HL-60/S4 treated with retinoic acid at 250 ng/mL for 4 days and 3 days (cell line): ENCODE measurements around the gene KIRREL3.

ENCODE experiments used
- in situ Hi-C: fragments of 300-500 bp; cut with MboI; formaldehyde crosslinking; loops from 2 replicates; pipeline ENCODE4 v1.7.0; 2022; ENCODE audit warnings: low sequenced_read_pairs

KIRREL3 gene

DNA sequence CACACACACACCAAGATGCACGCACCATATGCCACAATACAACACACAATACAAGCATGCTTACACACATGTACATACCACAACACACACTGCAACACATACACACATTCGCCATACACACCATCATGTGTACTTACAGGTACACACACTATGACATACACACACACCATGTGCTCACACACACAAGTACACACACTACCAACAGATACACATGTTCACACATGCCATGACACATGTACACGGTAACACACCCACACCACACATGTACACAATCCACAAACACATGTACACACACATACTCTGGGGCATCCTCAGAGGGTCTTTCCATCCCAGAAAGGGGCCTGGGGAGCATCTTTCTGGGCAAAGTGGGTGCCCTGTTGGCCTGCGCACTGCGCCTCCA lies 562.8 kb downstream of the KIRREL3 start:
- in situ Hi-C loops = loop anchor here (25.0 kb wide), 2 partner anchors 550 to 900 kb away; no protein-coding TSS in a partner anchor

GRCh38 chr11:126436209-126436755 lies 564.3 kb downstream of the KIRREL3 start:
- in situ Hi-C loops = loop anchor here (25.0 kb wide), 2 partner anchors 551 to 901 kb away; no protein-coding TSS in a partner anchor

DNA sequence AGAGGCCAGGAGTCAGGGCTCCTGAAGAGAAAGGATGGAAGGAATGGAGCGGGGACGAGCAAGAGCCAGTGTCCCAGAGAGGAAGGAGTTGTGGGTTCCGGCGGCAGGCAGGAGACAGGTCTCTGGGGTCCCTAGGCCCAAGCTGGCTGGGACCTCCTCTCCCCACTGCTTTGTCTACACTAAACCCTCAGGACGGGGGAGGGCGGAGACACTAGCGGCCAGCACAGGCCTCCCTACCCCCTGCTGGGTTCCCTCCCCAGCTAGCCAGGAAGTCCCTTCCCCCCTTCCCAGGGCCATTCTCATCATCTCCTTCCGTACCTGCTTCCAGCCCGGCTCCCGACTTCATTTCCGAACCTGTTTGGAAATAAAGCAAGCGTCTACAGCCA lies 565.6 kb downstream of the KIRREL3 start:
- in situ Hi-C loops = loop anchor here (25.0 kb wide), 2 partner anchors 552 to 902 kb away; no protein-coding TSS in a partner anchor

DNA sequence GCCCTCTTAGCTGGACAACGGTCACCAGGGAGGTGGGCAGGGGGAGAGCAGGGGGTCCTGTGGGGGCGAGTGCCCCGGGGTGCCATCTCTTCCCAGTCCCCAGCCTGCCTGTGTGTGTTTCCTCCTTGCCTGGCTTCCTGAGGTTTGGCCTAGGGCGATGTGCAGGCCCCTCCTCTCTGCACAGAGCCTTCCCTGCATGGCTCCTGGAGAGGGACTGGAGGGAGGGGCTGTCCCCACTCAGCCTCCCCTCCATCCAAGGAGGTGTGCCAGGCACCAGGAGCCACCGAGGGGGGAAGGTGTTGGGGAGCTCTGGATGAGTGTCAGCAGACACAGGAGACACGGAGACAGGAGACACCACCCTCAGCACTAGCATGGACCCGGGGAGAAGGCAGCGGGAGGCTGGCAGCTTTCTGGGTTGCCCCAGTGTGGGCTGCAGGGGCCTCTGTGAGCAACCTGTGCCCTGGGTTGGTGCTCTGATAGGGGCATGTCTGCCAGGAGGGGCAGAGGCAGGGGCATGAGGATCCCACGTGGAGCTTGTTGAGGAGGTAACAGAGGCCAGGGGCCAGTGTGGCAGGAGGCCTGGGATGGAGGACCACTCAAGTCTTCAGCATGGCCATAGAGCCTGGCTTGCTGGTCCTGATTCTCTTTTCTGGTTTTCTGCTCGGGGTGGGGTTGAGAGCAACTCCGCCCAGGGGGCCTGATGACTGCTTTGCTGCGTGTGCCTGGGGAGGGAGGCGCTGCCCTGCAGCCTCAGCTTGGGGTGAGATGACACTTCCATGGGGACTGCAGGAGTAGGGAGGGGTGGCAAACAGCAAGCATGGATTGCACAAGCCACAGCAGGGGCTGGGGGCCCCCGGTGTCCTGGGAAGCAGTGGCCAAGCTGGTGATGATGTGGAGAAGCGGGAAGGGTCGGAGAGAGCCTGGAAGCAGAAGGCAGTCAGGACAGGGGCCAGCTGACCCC lies 566.3 kb downstream of the KIRREL3 start:
- in situ Hi-C loops = loop anchor here (25.0 kb wide), 2 partner anchors 553 to 903 kb away; no protein-coding TSS in a partner anchor

- in situ Hi-C loops = loop anchor here (25.0 kb wide), 2 partner anchors 554 to 904 kb away; no protein-coding TSS in a partner anchor
Observed at GRCh38 chr11:126433244-126433846, 567.2 kb downstream of the KIRREL3 start.

DNA sequence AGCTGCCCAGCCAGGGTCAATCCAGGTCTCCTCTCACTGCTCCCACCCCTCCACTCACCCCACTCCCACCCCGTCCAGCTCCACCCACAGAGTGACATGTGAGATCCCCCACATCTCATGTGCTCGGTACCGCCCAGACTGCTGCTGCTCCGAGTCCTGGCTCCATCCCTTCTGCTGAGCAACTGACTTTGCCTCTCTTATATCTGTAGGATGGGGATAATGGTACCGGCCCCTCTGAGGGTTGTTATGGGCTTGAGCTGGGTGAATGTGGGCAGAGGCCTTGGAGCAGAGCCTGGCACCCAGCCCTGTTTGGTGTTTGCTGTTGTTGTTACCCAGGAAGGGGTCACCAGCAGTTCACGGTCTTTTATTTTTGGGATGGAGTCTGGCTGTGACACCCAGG lies 568.0 kb downstream of the KIRREL3 start:
- in situ Hi-C loops = loop anchor here (25.0 kb wide), 2 partner anchors 555 to 905 kb away; no protein-coding TSS in a partner anchor

DNA sequence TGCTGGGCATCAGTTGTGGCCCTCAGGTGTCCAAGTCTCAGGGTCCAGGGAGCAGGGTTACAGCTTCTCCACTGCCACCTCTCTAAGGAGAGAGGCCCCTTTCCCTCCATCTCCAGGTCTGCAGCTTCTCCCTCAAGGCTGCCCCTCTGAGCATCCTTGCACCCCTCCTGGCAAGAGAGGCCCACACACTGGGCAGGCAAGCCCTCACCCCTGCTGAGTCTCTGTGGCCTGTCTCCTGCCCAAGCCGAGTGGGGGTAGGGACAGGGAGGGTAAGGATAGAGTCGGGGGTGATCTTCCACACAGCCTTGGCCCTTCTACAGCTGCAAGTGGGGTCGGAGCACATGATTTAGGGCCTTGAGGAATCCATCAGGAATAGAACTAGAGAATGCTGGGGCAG lies 568.5 kb downstream of the KIRREL3 start:
- in situ Hi-C loops = loop anchor here (25.0 kb wide), 2 partner anchors 555 to 905 kb away; no protein-coding TSS in a partner anchor

DNA sequence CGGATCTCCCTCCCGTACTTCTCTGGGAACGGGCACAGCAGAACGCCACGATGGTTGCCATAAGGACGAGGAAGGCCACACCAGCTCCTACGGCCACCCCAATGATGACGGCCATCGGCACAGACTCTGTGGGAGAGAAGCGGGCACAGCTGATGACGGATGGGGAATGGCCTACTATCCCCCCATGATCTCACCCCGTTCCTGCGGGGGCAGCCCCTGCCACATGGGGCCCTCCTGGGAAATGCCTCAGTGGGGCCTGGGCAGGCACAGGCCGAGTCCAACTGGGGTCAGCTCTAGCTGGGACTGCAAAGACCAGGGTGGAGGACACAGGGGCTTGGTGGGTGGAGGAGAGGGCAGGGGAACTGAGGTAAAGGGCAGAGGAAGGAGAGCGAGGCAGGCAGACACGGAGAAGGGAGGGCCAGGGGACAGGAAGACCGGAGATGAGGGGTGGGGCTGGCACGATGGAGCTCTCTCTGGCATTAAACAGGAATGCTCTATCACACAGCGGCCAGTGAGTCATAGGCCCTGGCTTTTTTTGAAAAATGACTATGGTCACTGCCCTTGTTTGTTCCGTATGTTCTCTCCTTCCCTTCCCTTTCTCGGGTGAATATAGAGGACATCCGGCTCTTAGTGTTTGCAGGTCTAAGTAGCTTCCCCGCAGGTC lies 569.0 kb downstream of the KIRREL3 start:
- in situ Hi-C loops = loop anchor here (25.0 kb wide), 2 partner anchors 556 to 906 kb away; no protein-coding TSS in a partner anchor

GRCh38 chr11:126430581-126431335 lies 569.8 kb downstream of the KIRREL3 start:
- in situ Hi-C loops = loop anchor here (25.0 kb wide), 2 partner anchors 557 to 907 kb away; no protein-coding TSS in a partner anchor

GRCh38 chr11:126426820-126427749 lies 573.5 kb downstream of the KIRREL3 start:
- in situ Hi-C loops = loop anchor here (25.0 kb wide), 2 partner anchors 560 to 910 kb away; no protein-coding TSS in a partner anchor

DNA sequence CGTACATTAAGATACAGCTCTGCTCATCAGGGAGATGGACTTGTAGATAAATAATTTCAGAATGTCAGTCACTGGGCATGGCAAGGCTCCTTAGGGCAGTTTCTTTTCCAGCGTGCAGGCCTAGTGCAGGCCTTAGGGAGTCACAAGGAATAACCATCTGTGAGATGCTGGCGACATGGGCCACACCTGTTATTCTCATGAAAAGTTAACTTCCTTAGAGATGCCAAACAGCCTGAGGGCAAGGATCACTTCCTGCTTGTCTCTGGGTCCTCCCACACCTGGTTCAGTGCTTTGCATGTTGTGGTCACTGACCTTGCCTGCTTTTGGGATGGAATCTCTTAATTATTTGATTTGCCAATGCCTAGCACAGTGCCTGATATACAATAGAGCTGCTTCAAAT lies 574.5 kb downstream of the KIRREL3 start:
- in situ Hi-C loops = loop anchor here (25.0 kb wide), 2 partner anchors 561 to 911 kb away; no protein-coding TSS in a partner anchor

DNA sequence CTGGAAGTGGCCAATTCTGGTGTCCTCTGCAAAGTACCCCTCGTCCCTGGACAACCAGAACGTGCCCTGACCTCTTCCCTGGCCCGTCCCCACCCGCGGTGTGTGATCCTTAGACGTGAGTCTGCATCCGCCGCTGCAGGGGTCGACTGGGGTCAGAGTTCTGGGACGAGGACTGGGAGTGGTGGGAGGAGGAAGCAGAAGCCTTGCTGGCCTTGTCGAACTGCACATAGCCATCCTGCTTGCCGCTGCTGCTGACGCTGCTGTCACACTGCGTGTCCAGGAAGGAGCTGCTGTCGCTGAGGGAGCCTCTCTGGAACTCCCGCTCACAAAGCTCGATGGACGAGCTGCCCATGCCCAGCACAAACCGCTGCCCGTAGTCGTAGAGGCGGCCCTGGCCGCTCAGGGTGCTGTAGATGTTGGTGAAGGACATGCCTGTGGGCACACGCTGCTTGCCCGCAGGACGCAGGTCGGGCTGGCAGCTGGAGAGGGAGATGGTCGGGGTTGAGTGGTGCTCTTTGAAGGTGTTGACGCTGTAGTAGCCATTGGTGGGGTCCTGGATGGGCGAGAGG lies 576.0 kb downstream of the KIRREL3 start:
- in situ Hi-C loops = loop anchor here (25.0 kb wide), 2 partner anchors 563 to 913 kb away; no protein-coding TSS in a partner anchor

DNA sequence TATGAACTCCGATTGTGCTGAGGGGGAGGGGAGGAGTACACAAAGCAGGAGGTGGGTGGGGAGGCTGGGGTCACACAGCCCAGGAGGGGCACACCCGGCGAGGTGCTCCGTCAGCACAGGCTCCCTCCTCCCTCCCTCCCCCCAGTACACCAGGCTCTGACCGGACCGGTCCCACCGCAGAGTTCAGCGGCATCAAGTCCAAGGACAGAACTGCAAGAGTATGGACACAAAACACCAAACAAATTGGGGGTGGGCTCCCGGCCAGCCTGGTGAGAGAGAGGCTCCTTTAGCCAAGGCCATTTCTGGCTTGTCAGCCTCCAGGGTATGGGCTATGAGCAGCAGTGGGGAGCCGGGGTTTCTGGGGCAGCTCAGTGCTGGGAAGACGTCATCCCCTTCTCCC lies 576.8 kb downstream of the KIRREL3 start:
- in situ Hi-C loops = no loop called here

DNA sequence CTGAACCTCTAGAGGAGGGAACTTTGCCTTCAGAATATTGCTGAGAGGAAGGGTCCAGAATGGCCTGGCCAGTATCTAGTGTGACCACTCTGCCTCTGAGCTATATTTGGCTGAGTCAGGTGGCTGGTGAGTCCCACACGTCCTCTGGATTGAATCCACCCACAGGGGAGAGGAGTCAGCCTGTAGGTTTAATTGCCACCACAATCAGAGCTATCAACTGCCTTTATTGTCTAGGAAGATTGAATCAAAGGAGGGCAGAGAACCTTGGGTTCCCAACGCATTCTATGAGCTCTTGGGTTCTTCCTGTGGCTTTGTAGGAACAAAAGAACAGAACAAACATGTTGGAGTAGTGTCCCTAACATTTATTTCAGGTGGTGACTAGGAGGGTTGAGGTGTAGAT lies 577.4 kb downstream of the KIRREL3 start:
- in situ Hi-C loops = no loop called here

- in situ Hi-C loops = no loop called here
Observed at GRCh38 chr11:126422446-126422845, 578.1 kb downstream of the KIRREL3 start.

GRCh38 chr11:126421271-126421671 lies 579.3 kb downstream of the KIRREL3 start:
- in situ Hi-C loops = no loop called here

DNA sequence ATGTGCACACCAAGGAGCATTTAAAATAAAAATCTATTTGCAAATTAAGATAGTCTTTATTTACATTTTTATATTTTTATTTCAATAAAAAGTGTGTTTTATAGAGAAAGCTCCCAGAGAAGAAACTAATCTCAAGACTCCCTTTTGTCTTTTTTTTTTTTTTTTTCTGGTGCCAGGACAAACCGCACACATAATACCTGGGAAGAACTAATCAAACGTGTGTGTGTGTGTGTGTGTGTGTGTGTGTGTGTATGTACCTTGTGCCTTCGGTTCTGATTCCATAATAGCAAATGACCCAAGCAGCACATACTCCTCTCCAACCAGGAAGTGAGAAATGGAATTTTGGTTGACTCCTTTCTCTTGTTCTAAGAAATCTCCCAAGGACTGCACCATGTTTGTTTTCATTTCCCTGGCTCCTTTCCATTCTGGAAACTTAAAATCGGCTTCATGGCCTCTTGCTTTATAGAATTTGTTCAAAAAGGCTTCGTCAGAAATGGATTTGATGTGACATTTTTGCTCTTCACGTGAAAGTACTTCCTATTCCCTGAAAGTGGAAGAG lies 579.8 kb downstream of the KIRREL3 start:
- in situ Hi-C loops = no loop called here
